Left lung (tissue), 10 donors: ENCODE results near the gene NT5E. TPM values are rescaled to one million over a fixed set of nuclear protein-coding genes. Genes with fewer than 3 reads are reported as not detected.

ENCODE experiments used
- ATAC-seq: fragments of 200-7000 bp; cut with Tn5 transposase; one replicate; pipeline ENCODE4 v1.9.1; 2020; ENCODE audit warnings: moderate library complexity
- DNase-seq, 4 donors: peaks; one replicate each; pipeline ENCODE4 v3.0.0-alpha.2; 2013 to 2020
- H3K27ac ChIP-seq, 2 donors: fragments of 200-600 bp; sonication (generic) in 1 of 2; one replicate each; pipeline versions ENCODE4 v1.5.0 to v1.8.0; 2020 to 2021
- H3K27me3 ChIP-seq, 2 donors: fragments of 200-600 bp; sonication (generic) in 1 of 2; one replicate each; pipeline versions ENCODE4 v1.5.0 to v1.8.0; 2020 to 2021
- H3K36me3 ChIP-seq, 2 donors: fragments of 200-600 bp; sonication (generic) in 1 of 2; one replicate each; pipeline versions ENCODE4 v1.5.0 to v1.8.0; 2020 to 2021
- H3K4me1 ChIP-seq, 2 donors: fragments of 200-600 bp; one replicate each; pipeline ENCODE4 v1.8.0; 2021
- H3K4me3 ChIP-seq, 2 donors: fragments of 200-600 bp; sonication (generic) in 1 of 2; one replicate each; pipeline versions ENCODE4 v1.5.0 to v1.8.0; 2020 to 2021; ENCODE audit warnings: mild to moderate bottlenecking in 1 of 2
- H3K9me3 ChIP-seq, 2 donors: fragments of 200-600 bp; sonication (generic) in 1 of 2; one replicate each; pipeline versions ENCODE4 v1.5.0 to v1.8.0; 2020 to 2021
- intact Hi-C, 2 donors: fragments of 100-400 bp; cut with DNase I; formaldehyde crosslinking; loops; one replicate each; pipeline versions ENCODE4 v1.11.2 to v1.14.2; 2022
- polyA plus RNA-seq, 6 donors: library from polyadenylated mRNA; unstranded; fragments of 120-200 nt; gene quantifications; one replicate each; pipeline ENCODE4 v1.2.1, GENCODE V29; 2013; ENCODE audit not compliant: insufficient read length in 6 of 6
- total RNA-seq, 2 donors: library from RNA; stranded (reverse); fragmentation: NEBNext Ultra II Directional; extraction: Animal tissue kit (Norgen Biotek cat#: 25700); gene quantifications; one replicate each; pipeline ENCODE4 v1.2.1, GENCODE V29; 2021
- TF ChIP-seq, protein P1 (sequence below), 2 donors: fragments of 200-600 bp; sonication (generic) in 1 of 2; IDR thresholded peaks; one replicate each; pipeline versions ENCODE4 v1.5.0 to v1.8.0; 2021; ENCODE audit warnings: antibody characterized with exemption in 2 of 2
- donor health status: DM: no; HTN: yes; CAD: no.
- donor health status: DM: no; HTN: no; CAD: no.

The NT5E gene
- total and polyA plus RNA-seq, 8 donors = 9.1 to 16.8 (median 14.5) TPM

DNA sequence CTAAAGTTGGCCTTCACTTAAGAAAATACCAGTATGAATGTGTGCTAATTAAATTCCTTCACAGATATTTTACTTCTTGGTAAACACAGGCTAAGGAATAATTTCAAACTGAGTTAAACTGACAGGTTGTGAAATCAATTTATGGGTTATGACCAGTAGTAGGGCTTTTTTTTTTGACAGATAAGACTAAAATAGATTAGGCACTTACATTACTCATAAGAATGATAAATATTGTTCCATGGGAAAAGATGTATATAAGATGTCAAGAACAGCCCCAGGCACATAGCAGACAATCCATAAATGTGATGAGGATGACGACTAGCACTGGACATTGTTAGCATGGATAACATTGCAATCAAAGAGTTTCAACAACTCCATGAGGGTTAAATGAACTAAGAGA, 22.9 kb downstream of the NT5E start:
- no peak overlapping the region for H3K4me3 ChIP-seq
- TF ChIP-seq, protein P1, sequence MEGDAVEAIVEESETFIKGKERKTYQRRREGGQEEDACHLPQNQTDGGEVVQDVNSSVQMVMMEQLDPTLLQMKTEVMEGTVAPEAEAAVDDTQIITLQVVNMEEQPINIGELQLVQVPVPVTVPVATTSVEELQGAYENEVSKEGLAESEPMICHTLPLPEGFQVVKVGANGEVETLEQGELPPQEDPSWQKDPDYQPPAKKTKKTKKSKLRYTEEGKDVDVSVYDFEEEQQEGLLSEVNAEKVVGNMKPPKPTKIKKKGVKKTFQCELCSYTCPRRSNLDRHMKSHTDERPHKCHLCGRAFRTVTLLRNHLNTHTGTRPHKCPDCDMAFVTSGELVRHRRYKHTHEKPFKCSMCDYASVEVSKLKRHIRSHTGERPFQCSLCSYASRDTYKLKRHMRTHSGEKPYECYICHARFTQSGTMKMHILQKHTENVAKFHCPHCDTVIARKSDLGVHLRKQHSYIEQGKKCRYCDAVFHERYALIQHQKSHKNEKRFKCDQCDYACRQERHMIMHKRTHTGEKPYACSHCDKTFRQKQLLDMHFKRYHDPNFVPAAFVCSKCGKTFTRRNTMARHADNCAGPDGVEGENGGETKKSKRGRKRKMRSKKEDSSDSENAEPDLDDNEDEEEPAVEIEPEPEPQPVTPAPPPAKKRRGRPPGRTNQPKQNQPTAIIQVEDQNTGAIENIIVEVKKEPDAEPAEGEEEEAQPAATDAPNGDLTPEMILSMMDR (IDR thresholded peaks at IDR 0.05) = no peak
- DNase-seq = no peak
- no peaks in the 10 kb centered on the region for H3K27me3 ChIP-seq
- H3K9me3 ChIP-seq = peaks cover 0 to 5% of the 10 kb centered on the region in 2 donors
- intact Hi-C loops = loop anchor here in 1 of 2 donors (10.0 kb wide), 1 partner anchor 118 kb away; no protein-coding TSS in a partner anchor
- no peak for ATAC-seq
- no peaks in the 10 kb centered on the region for H3K36me3 ChIP-seq
- no peak overlapping the region for H3K27ac ChIP-seq
- H3K4me1 ChIP-seq = no peaks in the 10 kb centered on the region

DNA sequence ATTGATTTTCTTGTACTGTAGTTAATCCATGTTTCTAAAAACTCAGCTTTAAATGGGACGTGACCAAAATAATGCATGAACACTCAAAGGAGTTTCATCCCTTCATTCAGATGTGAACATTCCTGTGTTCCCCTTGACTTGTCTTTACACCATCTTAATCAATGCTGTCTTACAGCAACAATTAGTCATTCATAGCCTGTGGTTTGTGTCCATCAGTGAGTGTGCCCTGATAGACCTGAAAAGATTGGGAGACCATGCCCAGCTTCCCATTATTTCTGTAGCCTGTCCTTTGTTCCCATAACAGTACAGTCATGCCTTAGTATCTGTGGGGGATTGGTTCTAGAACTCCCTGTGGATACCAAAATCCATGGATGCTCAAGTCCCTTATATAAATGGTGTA, 23.9 kb downstream of the NT5E start:
- Histone ChIP-seq H3K27ac (no peak overlapping the region), H3K4me3 (no peak overlapping the region), H3K27me3 (no peaks in the 10 kb centered on the region), H3K36me3 (no peaks in the 10 kb centered on the region), H3K4me1 (no peaks in the 10 kb centered on the region), H3K9me3 (peaks cover 0 to 5% of the 10 kb centered on the region in 2 donors)
- TF ChIP-seq, protein P1 (IDR thresholded peaks at IDR 0.05) = no peak
- intact Hi-C loops = loop anchor here in 1 of 2 donors (10.0 kb wide), 1 partner anchor 119 kb away; no protein-coding TSS in a partner anchor
- no peak for DNase-seq
- no peak for ATAC-seq

DNA sequence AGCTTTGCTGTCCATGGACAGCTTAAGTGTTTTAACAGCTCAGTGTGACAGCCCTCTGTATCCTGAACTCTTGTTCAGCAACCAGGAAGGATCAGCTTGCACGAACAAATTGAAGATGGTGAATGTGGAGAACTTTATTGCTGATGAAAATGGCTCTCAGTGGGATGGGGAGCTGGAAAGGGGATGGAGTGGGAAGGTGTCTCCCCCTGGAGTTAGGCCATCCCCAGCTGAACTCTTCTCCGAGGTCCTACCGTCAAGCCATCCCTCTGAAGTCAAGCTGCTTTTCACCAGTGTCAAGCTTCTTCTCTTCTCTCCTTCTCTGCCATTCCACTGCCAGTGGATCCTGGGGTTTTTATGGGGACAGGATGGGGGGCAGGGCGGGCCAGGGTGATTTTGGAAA, 26.6 kb downstream of the NT5E start:
- no peak overlapping the region for H3K4me3 ChIP-seq
- DNase-seq = no peak
- H3K36me3 ChIP-seq = no peaks in the 10 kb centered on the region
- H3K27ac ChIP-seq = no peak overlapping the region
- no peaks in the 10 kb centered on the region for H3K4me1 ChIP-seq
- ATAC-seq = no peak
- TF ChIP-seq, protein P1 (IDR thresholded peaks at IDR 0.05) = no peak
- H3K27me3 ChIP-seq = no peaks in the 10 kb centered on the region
- intact Hi-C loops = loop anchor here in 1 of 2 donors (10.0 kb wide), 1 partner anchor 122 kb away; no protein-coding TSS in a partner anchor
- H3K9me3 ChIP-seq = peaks cover 0 to 5% of the 10 kb centered on the region in 2 donors

DNA sequence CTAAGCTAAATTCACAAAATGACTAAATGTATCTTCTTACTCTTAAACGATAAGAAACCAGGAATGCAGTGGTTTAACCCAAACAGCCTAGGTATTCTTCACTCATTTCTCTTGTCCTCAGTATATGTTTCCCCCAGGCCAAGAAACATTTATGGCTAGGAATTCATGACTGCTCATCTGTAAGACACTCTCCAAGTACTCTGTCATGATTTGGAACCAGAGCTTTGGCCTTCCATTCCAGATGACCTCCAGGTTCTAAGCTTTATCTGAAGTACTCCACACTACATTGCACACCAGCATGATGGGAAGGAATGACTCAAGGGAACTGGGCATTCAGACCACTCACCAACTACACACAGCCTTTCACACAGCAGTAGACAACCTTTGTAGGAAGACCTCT, 29.3 kb downstream of the NT5E start:
- intact Hi-C loops = loop anchor here in 1 of 2 donors (10.0 kb wide), 1 partner anchor 124 kb away; no protein-coding TSS in a partner anchor
- TF ChIP-seq, protein P1 (IDR thresholded peaks at IDR 0.05) = no peak
- ATAC-seq = no peak

DNA sequence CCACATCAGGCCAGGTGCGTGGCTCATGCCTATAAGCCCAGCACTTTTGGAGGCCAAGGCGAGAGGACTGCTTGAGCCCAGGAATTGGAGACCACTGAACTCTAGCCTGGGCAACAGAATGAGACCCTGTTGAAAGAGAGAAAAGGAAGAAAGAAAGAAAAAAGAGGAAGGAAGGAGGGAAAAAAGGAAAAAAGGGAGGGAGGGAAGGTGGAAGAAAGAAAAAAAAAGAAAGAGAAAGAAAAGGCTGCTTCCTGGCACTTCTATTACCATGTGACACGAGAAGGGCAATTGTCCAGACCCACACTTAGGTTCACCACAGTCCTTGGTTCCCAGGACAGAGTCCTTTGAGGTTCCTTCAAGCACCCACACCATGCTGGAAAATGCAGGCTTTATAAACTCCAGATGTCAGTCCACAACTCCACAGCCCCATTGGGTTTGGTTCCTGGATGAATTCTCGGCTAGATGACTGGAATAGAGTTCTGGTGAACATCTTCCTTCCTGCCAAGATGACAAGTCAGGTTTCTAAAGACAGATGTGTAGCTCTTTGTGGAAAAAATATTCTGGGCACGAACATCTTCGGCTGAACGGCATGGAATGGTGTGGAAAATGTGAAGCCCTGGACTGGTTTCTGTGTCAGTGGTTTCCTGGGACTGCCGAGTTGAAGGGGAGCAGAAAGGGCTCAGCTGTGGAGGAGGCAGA, 32.5 kb downstream of the NT5E start:
- no peaks in the 10 kb centered on the region for H3K4me1 ChIP-seq
- no peaks in the 10 kb centered on the region for H3K27me3 ChIP-seq
- no peak overlapping the region for H3K27ac ChIP-seq
- H3K4me3 ChIP-seq = no peak overlapping the region
- DNase-seq = no peak
- TF ChIP-seq, protein P1 (IDR thresholded peaks at IDR 0.05) = no peak
- H3K9me3 ChIP-seq = no peaks in the 10 kb centered on the region
- peak; percentile 32 for ATAC-seq
- intact Hi-C loops = loop anchor here in 1 of 2 donors (5.0 kb wide), 1 partner anchor 125 kb away; no protein-coding TSS in a partner anchor
- H3K36me3 ChIP-seq = no peaks in the 10 kb centered on the region

More for the DNA sequence above, 29.3 kb downstream of the NT5E start:
- H3K27ac ChIP-seq = no peak overlapping the region
- no peak for DNase-seq
- no peaks in the 10 kb centered on the region for H3K27me3 ChIP-seq
- H3K36me3 ChIP-seq = no peaks in the 10 kb centered on the region
- H3K4me1 ChIP-seq = no peaks in the 10 kb centered on the region
- no peak overlapping the region for H3K4me3 ChIP-seq
- H3K9me3 ChIP-seq = peaks cover 0 to 5% of the 10 kb centered on the region in 2 donors
